Panc1 (cell line): ENCODE data around the gene PRRT4. TPM values are rescaled to one million over a fixed set of nuclear protein-coding genes. Genes with fewer than 3 reads are reported as not detected.

ENCODE experiments used
- ATAC-seq: fragments of 200-7000 bp; cut with Tn5 transposase; 2 replicates; pipeline ENCODE4 v1.9.1; 2020; ENCODE audit warnings: mild to moderate bottlenecking, moderate library complexity
- BruUV-seq: library from RNA; stranded (reverse); fragments of 400-500 nt; replicated peaks from 2 replicates; lab custom pipeline; 2021; lab: Mats Ljungman, UMichigan
- CTCF ChIA-PET: fragments of 300-600 bp; sonication (Branson Sonifier 250); formaldehyde crosslinking; loops from one replicate; lab custom pipeline; 2022; ENCODE audit warnings: antibody characterized with exemption; lab: Charles Lee
- POLR2A ChIA-PET: fragments of 300-600 bp; sonication (Branson Sonifier 250); formaldehyde crosslinking; loops from one replicate; lab custom pipeline; 2022; ENCODE audit warnings: antibody characterized with exemption; lab: Charles Lee
- DNase-seq: peaks from one replicate; pipeline ENCODE4 v3.0.0-alpha.2; 2010; ENCODE audit warnings: low read depth, low spot score
- H3K27ac ChIP-seq: 2 replicates; pipeline ENCODE4 v1.5.1; 2011; ENCODE audit warnings: mild to moderate bottlenecking, low read length, inconsistent platforms
- H3K27me3 ChIP-seq: fragments of 200-500 bp; sonication (Bioruptor generic); 2 replicates; pipeline ENCODE4 v1.6.0; 2014; ENCODE audit warnings: low read length, inconsistent platforms; ENCODE audit not compliant: control insufficient read depth, insufficient read depth
- H3K36me3 ChIP-seq: fragments of 200-500 bp; sonication (Bioruptor generic); 2 replicates; pipeline ENCODE4 v1.5.1; 2014; ENCODE audit warnings: inconsistent platforms, mild to moderate bottlenecking, low read length, moderate library complexity; ENCODE audit not compliant: control insufficient read depth, insufficient read depth
- H3K4me1 ChIP-seq: 2 replicates; pipeline ENCODE4 v1.5.1; 2011; ENCODE audit warnings: inconsistent platforms, mild to moderate bottlenecking, low read length, moderate library complexity; ENCODE audit not compliant: control insufficient read depth, insufficient read depth
- H3K4me3 ChIP-seq, 2 experiments: 2 replicates each; pipeline ENCODE4 v1.5.1; 2011 to 2012; ENCODE audit warnings: low read depth in 2 of 2, low read length in 2 of 2, mild to moderate bottlenecking in 2 of 2, inconsistent platforms in 1 of 2, moderate library complexity in 1 of 2
- H3K9me3 ChIP-seq: fragments of 200-500 bp; sonication (Bioruptor generic); 2 replicates; pipeline ENCODE4 v1.5.1; 2014; ENCODE audit warnings: low read depth, mild to moderate bottlenecking, inconsistent platforms, low read length, moderate library complexity; ENCODE audit not compliant: control insufficient read depth, insufficient read depth
- CTCF ChIP-seq: fragments of 450-650 bp; IDR thresholded peaks from 2 replicates; pipeline ENCODE4 v1.5.1; 2017; ENCODE audit warnings: mild to moderate bottlenecking
- POLR2AphosphoS5 ChIP-seq: IDR thresholded peaks from 2 replicates; pipeline ENCODE4 v1.6.1; 2012; ENCODE audit warnings: mild to moderate bottlenecking, low read depth, low read length, moderate library complexity
- REST ChIP-seq, 2 experiments: IDR thresholded peaks; 2 replicates each; pipeline ENCODE4 v1.6.1; 2011 to 2012; ENCODE audit warnings: low read depth in 2 of 2, control low read depth in 1 of 2, low read length in 1 of 2, mild to moderate bottlenecking in 1 of 2, moderate library complexity in 1 of 2; ENCODE audit not compliant: insufficient read depth in 1 of 2
- SIN3A ChIP-seq: IDR thresholded peaks from 2 replicates; pipeline ENCODE4 v1.6.1; 2012; ENCODE audit warnings: low read depth, mild to moderate bottlenecking, low read length, moderate library complexity, borderline replicate concordance; ENCODE audit not compliant: insufficient read depth
- TCF7L2 ChIP-seq: IDR thresholded peaks from 2 replicates; pipeline ENCODE4 v1.6.1; 2011; ENCODE audit warnings: mild to moderate bottlenecking, low read depth, low read length, inconsistent platforms
- in situ Hi-C: cut with HindIII; loops from 2 replicates; pipeline ENCODE4 v1.10.0; 2016; ENCODE audit warnings: low sequenced_read_pairs, low pct_unique_long_range_greater_than_20kb
- intact Hi-C: fragments of 100-400 bp; cut with micrococcal nuclease; formaldehyde crosslinking; loops from one replicate; pipeline ENCODE4 v1.10.0; 2022; ENCODE audit not compliant: unreplicated experiment
- total RNA-seq: library from RNA; stranded (reverse); gene quantifications from one replicate; pipeline ENCODE4 v1.2.1, GENCODE V29; 2021; ENCODE audit not compliant: unreplicated experiment

Gene PRRT4
- total RNA-seq, 1 experiment from 2014 or later, result 0.77 TPM

DNA sequence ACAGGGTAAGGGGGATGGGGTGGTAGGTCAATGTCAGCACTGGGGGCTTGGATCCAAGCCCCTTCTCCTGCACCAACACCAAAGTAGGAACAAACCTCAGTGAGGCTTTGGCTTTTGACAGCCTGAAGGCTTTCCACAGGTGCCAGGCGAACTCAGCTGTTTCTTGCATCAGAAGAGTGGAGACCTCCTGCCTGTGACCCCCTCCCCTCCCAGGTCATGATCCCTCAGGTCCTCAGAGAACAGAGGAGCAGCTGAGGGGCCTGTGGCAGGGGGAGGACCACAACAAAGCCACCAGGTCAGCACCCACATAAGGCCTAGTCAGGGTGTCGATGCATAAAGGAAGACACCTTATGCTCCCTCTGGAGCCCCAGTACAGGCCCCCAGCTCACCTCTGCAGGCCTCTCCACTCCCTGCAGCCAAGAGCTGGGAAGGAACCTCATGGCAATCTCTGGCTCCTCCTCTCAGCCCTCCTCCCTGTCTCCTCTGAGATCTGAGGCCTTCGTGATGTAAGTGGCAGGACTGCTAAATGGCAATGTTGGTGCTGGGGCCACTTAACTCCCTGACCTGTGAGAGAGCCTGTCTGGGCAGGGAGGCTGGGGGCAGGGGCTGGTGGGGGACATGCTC is 19.1 kb upstream of the PRRT4 start:
- DNase-seq (no peak), ATAC-seq (peak; percentile 32; the same call in 1 of the 2 replicates)
- intact Hi-C loops, result no loop called here
- H3K36me3 ChIP-seq, result no peaks in the 10 kb centered on the region
- CTCF ChIA-PET, result interaction anchor here (1.0 kb wide), 1 partner anchor 33 kb away, joined by 4 read pairs; no protein-coding TSS in a partner anchor
- BruUV-seq, result no TSS peak
- H3K9me3 ChIP-seq, result no peaks in the 10 kb centered on the region
- in situ Hi-C loops, result no loop called here
- no peak overlapping the region for H3K4me3 ChIP-seq
- TF ChIP-seq TCF7L2 (no peak), CTCF (no peak), REST (IDR thresholded peaks at IDR 0.05; ENCODE audit: insufficient read depth in 1 of 2, low read depth in 2 of 2, low read length in 1 of 2) (no peak), POLR2AphosphoS5 (no peak), SIN3A (no peak)
- no peaks in the 10 kb centered on the region for H3K27me3 ChIP-seq
- no peak overlapping the region for H3K27ac ChIP-seq
- POLR2A ChIA-PET, result no interaction called here
- no peaks in the 10 kb centered on the region for H3K4me1 ChIP-seq

DNA sequence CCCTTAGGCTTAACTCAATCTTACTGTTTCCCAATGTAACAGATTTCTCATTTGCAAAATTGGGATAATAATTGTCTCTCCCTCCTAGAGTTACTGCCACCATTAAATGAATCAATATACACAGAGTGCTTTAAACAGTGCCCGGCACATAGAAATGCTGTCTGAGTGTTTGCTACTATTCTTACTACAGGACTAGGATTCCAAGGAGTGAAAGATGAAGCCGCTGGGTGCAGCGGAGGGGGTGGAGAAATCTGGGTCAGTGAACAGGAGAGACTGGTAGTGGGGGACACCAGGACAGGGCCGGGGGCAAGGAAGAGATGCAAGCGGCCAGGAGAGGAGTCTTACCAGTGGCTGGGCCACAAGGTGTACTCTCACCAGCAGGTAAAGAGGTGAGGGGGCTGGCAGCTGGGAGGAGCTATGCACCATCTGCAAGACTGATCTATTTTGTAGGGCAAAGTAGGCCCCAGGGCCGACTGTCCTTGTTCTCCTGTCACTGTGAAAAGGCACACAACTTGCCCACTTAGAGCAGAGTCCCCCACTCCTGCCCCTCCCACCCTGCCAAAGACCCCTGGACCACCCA is 18.5 kb upstream of the PRRT4 start:
- intact Hi-C loops, result no loop called here
- in situ Hi-C loops, result no loop called here
- H3K27me3 ChIP-seq, result no peaks in the 10 kb centered on the region
- no TSS peak for BruUV-seq
- ChIA-PET POLR2A (interaction anchor here (0.6 kb wide), 1 partner anchor 42 kb away, joined by 3 read pairs; no protein-coding TSS in a partner anchor), CTCF (interaction anchor here (0.6 kb wide), 1 partner anchor 8 kb away, joined by 3 read pairs; no protein-coding TSS in a partner anchor)
- H3K27ac ChIP-seq, result no peak overlapping the region
- no peak for ATAC-seq
- no peak overlapping the region for H3K4me3 ChIP-seq
- H3K4me1 ChIP-seq, result no peaks in the 10 kb centered on the region
- TF ChIP-seq TCF7L2 (no peak), REST (IDR thresholded peaks at IDR 0.05; ENCODE audit: insufficient read depth in 1 of 2, low read depth in 2 of 2, low read length in 1 of 2) (no peak), CTCF (no peak), SIN3A (no peak), POLR2AphosphoS5 (no peak)
- H3K36me3 ChIP-seq, result no peaks in the 10 kb centered on the region
- DNase-seq, result no peak
- no peaks in the 10 kb centered on the region for H3K9me3 ChIP-seq
